HEK293T (cell line): ENCODE results near the gene SLC9A9.

Experiments used
- CTBP1 ChIP-seq: fragments of 450-650 bp; IDR thresholded peaks from 2 replicates; pipeline ENCODE4 v1.6.1; 2016; ENCODE audit warnings: borderline replicate concordance
- FOXM1 ChIP-seq: fragments of 450-650 bp; IDR thresholded peaks from 2 replicates; pipeline ENCODE4 v1.6.1; 2017; ENCODE audit warnings: mild to moderate bottlenecking, borderline replicate concordance
- LEF1 ChIP-seq: fragments of 450-650 bp; IDR thresholded peaks from 2 replicates; pipeline ENCODE4 v1.6.1; 2017; ENCODE audit warnings: mild to moderate bottlenecking, borderline replicate concordance
- PKNOX1 ChIP-seq: fragments of 450-650 bp; IDR thresholded peaks from 2 replicates; pipeline ENCODE4 v1.6.1; 2016
- SP1 ChIP-seq: fragments of 450-650 bp; IDR thresholded peaks from 2 replicates; pipeline ENCODE4 v1.6.1; 2017
- ZNF384 ChIP-seq: fragments of 450-650 bp; IDR thresholded peaks from 2 replicates; pipeline ENCODE4 v1.6.1; 2016

- TF ChIP-seq SP1: no peak
- TF ChIP-seq CTBP1: no peak
- no peak for TF ChIP-seq PKNOX1
- TF ChIP-seq FOXM1: no peak
- TF ChIP-seq ZNF384: no peak
- TF ChIP-seq LEF1: no peak
Observed at GRCh38 chr3:143375698-143376097, 472.6 kb downstream of the SLC9A9 start.
